Heart left ventricle (tissue), 13 donors: ENCODE results near the gene EPHX1.

Experiments
- CTCF ChIP-seq, 12 donors: fragments of 200-600 bp; sonication (generic) in 4 of 12; IDR thresholded peaks; one replicate each; pipeline versions ENCODE4 v1.5.0 to v1.8.0; 2018 to 2022; ENCODE audit warnings: antibody characterized with exemption in 12 of 12, mild to moderate bottlenecking in 5 of 12
- POLR2A ChIP-seq, 2 donors: fragments of 450-650 bp; IDR thresholded peaks; one replicate each; pipeline ENCODE4 v1.6.1; 2017; ENCODE audit warnings: antibody characterized with exemption in 2 of 2, mild to moderate bottlenecking in 2 of 2, moderate library complexity in 2 of 2
- donor health status: ischemic (EF 13 %, LVEDD 7.1; RV severe dilation, severe dysfunction).
- donor health status: DM: no; HTN: yes; CAD: no.
- donor health status: DM: no; HTN: no; CAD: no.
- donor health status: ischemic (EF 25% LVEDD 6.9; RV normal size, moderate dysfunction).
- donor health status: ischemic (EF 25% LVEDD 5.7; RV mildly dilated, moderate dysfunction).
- donor health status: ischemic (EF 35%, LVEDD 5.7; RV mildly dilated, moderate dysfunction).
- donor health status: nonischemic (EF 11% LVEDD 7.7; RV severe dilation, severe dysfunction).
- donor health status: DM: yes; HTN: yes; CAD: no.
- donor health status: PGD.
- donor health status: ischemic (EF 29% LVEDD 5.4; RV normal size, mild dysfunction).
- donor health status: nonischemic (EF 23%, LVEDD 6.1; RV moderate dilation, normal function).

- TF ChIP-seq CTCF (IDR thresholded peaks at IDR 0.05) = no peak
- no peak for TF ChIP-seq POLR2A (IDR thresholded peaks at IDR 0.05)
Observed at GRCh38 chr1:225819346-225820192, 9.6 kb downstream of the EPHX1 start.
